Nasal cavity respiratory epithelium epithelial cell of viscerocranial mucosa (primary cell): Measurements from ENCODE around the gene TMED1. TPM values are rescaled to one million over a fixed set of nuclear protein-coding genes. Genes with fewer than 3 reads are reported as not detected.

Experiments
- total RNA-seq: library from RNA; depleted of rRNA; stranded (reverse); fragments of >200 nt; gene quantifications from 2 replicates; pipeline ENCODE4 v1.2.3, GENCODE V29; 2014

TMED1 gene, protein sequence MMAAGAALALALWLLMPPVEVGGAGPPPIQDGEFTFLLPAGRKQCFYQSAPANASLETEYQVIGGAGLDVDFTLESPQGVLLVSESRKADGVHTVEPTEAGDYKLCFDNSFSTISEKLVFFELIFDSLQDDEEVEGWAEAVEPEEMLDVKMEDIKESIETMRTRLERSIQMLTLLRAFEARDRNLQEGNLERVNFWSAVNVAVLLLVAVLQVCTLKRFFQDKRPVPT
- total RNA-seq: 16.6 and 26.3 TPM in 2 replicates

DNA sequence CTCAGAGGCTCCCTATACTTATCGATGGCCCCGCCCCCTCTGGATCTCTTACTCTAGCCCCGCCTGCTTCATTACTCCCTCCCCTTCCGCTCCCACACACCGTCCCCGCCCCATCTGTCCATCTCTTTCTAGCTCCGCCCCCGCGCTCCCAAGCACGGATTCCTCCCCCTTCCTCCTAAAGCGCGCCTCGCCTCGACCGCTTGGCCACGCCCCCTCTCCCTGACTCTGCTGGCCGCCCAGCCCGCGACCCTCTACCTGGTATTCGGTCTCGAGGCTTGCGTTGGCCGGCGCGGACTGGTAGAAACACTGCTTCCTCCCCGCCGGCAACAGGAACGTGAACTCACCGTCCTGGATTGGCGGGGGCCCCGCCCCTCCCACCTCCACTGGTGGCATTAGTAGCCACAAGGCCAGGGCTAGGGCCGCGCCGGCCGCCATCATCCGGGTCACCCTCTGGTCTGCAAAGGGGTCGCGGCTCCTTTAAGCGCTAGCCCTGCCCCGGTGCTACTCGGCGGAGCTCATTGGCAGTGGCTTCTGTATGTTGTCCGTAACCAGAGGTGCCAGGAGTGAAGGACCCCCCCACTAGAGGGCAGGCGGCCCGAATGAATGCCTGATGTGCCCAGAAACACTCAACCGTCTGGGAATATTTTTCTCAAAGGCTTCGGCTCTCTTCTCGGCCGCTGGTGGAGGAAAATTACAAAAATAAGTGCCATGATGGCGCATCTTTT is at the start of gene TMED1:
TMED1 (minus strand) TSS at position 459 of the 725 bp plus-strand sequence; CDS start at position 438, 21 bp downstream.

DNA sequence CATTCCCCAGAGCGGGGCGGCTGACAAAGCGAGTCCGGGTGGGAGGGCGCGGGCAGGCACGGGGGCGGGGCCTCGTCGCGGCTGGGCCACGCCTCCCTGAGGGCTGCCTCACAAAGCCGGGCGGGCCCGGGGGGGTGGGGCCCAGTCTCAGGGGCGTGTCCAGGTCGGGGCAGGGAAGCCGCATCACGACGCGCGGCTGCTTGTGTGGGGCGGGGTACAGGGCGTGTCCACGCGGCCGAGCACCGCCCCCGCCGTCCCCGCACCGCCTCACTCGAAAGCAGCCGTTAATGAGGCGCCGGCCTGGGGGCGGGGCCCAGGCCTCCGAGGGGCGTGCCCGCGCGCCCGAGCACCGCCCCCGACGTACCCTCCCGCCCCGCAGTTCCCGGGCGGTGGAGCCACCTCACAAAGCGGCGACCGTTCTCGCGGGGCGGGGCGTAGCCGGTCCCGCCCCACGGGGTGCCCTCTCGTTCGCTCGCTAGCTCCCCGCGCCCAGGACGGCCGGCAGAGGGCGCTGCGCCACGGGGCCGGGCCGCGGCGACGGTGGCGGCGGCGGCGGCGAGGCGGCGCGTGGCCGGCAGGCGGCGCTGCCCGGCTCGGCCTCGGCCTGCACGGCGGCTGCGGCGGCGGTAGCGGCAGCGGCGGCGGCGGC is 35.1 kb upstream of the TMED1 start, which contains the start of gene CARM1:
CARM1 (plus strand) TSS at position 599 of the 649 bp plus-strand sequence. CDS start 150 bp downstream, outside the sequence.

DNA sequence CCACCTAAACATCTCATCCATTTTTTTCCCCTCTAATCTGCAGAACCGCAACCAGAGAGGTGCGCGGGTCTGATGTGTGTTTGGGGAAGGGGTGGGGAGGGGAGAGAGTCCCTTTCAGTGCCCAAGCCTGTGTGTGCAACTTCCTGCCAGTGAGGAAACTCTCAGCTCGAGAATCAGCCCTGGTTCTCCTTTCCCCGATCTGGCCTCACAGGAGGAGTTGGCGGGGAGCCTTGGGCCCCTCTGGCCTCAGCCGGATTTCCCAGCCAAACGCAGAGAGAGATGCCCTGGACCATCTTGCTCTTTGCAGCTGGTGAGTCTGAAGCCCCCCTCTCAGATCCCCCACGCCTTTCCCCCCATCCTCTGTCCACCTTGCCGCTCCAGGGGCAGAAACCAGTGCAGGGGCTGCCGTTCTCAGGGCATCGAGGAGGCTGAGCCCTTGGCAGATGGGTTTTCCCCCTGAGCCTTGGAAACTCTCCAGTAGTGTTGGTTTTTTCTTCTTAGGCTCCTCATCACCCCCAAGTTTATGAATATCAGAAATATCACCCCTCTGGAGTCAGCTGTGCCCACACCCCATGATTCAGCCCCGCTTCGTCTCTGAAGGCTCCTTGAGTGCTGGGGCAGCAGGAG is 12.3 kb upstream of the TMED1 start, which contains the start of gene C19orf38:
C19orf38 (plus strand) TSS at position 186 of the 627 bp plus-strand sequence; CDS start at position 280, 94 bp downstream.

Other genes starting within 250 kb of the TMED1 start
- gene AP1M2, start 248.9 kb downstream of the TMED1 start, total RNA-seq: 111 and 115 TPM in 2 replicates
- gene SLC44A2, start 210.7 kb downstream of the TMED1 start, total RNA-seq: 38.6 and 81.3 TPM in 2 replicates
- gene ILF3, start 181.9 kb downstream of the TMED1 start, total RNA-seq: 100 and 133 TPM in 2 replicates
- 15.0 and 25.0 TPM in 2 replicates for gene QTRT1, start 134.8 kb downstream of the TMED1 start, total RNA-seq
- gene DNM2, start 118.1 kb downstream of the TMED1 start, total RNA-seq: 64.3 and 144 TPM in 2 replicates
- 0.71 and 1.0 TPM in 2 replicates for gene C19orf38, start 12.2 kb upstream of the TMED1 start, total RNA-seq
- 13.3 and 35.5 TPM in 2 replicates for gene CARM1, start 35.3 kb upstream of the TMED1 start, total RNA-seq
- 70.9 and 111 TPM in 2 replicates for gene YIPF2, start 92.4 kb upstream of the TMED1 start, total RNA-seq
- 28.3 and 38.6 TPM in 2 replicates for gene TIMM29, start 92.6 kb upstream of the TMED1 start, total RNA-seq
- gene SMARCA4, start 124.8 kb upstream of the TMED1 start, total RNA-seq: 51.9 and 199 TPM in 2 replicates